ENCODE results near the gene OOSP4A. TPM values are rescaled to one million over a fixed set of nuclear protein-coding genes. Genes with fewer than 3 reads are reported as not detected.

OOSP4A gene
- total RNA-seq, 1 donor from 2014 or later = not detected

- no peaks in the 10 kb centered on the region for H3K79me2 ChIP-seq (ENCODE audit: insufficient read depth, low read length)
- H4K20me1 ChIP-seq (ENCODE audit: insufficient read depth, low read length) = no peaks in the 10 kb centered on the region
- Mint-ChIP-seq H3K4me3 (ENCODE audit: unreplicated experiment) (no peak overlapping the region), H3K4me1 (ENCODE audit: low read depth, unreplicated experiment) (no peaks in the 10 kb centered on the region), H3K27me3 (ENCODE audit: low read depth, unreplicated experiment) (no peaks in the 10 kb centered on the region), H3K9me3 (ENCODE audit: unreplicated experiment) (peaks cover 6% of the 10 kb centered on the region), H3K27ac (ENCODE audit: unreplicated experiment) (no peak overlapping the region), H3K36me3 (ENCODE audit: low read depth, unreplicated experiment) (no peaks in the 10 kb centered on the region)
- no peak overlapping the region for H3K4me2 ChIP-seq (ENCODE audit: low read length)
- H3K36me3 ChIP-seq (ENCODE audit: insufficient read depth, low read length) = no peaks in the 10 kb centered on the region
- no peaks in the 10 kb centered on the region for H3K27me3 ChIP-seq (ENCODE audit: insufficient read depth, low read length)
- DNase-seq (ENCODE audit: low read depth) (no peak), FAIRE-seq (no peak)
- no peak overlapping the region for H3K4me3 ChIP-seq (ENCODE audit: insufficient read depth, low read depth, low read length)
- H2AFZ ChIP-seq (ENCODE audit: low read depth, low read length) = no peak overlapping the region
- H3K4me1 ChIP-seq (ENCODE audit: insufficient read depth, low read length) = no peaks in the 10 kb centered on the region
- no peak for TF ChIP-seq CTCF (IDR thresholded peaks at IDR 0.05; ENCODE audit: insufficient read depth, low read depth, low read length)
- no peak for TF ChIP-seq EZH2 (IDR thresholded peaks at IDR 0.05; ENCODE audit: insufficient read depth, low read length)
- H3K27ac ChIP-seq (ENCODE audit: low read depth, low read length) = no peak overlapping the region
- H3K9ac ChIP-seq (ENCODE audit: low read length) = no peak overlapping the region
- H3K9me3 ChIP-seq (ENCODE audit: insufficient read depth, low read depth, low read length) = no peaks in the 10 kb centered on the region
Measured at GRCh38 chr11:59992425-59992824, 28.6 kb downstream of the OOSP4A start.

- Histone ChIP-seq H3K27me3 (ENCODE audit: insufficient read depth, low read length) (no peaks in the 10 kb centered on the region), H3K79me2 (ENCODE audit: insufficient read depth, low read length) (no peaks in the 10 kb centered on the region), H3K9ac (ENCODE audit: low read length) (no peak overlapping the region), H3K4me3 (ENCODE audit: insufficient read depth, low read depth, low read length) (no peak overlapping the region), H4K20me1 (ENCODE audit: insufficient read depth, low read length) (no peaks in the 10 kb centered on the region), H3K4me2 (ENCODE audit: low read length) (no peak overlapping the region), H2AFZ (ENCODE audit: low read depth, low read length) (no peak overlapping the region), H3K27ac (ENCODE audit: low read depth, low read length) (no peak overlapping the region), H3K9me3 (ENCODE audit: insufficient read depth, low read depth, low read length) (no peaks in the 10 kb centered on the region), H3K36me3 (ENCODE audit: insufficient read depth, low read length) (no peaks in the 10 kb centered on the region), H3K4me1 (ENCODE audit: insufficient read depth, low read length) (no peaks in the 10 kb centered on the region)
- Mint-ChIP-seq H3K9me3 (ENCODE audit: unreplicated experiment) (peaks cover 4% of the 10 kb centered on the region), H3K36me3 (ENCODE audit: low read depth, unreplicated experiment) (no peaks in the 10 kb centered on the region), H3K27ac (ENCODE audit: unreplicated experiment) (no peak overlapping the region), H3K27me3 (ENCODE audit: low read depth, unreplicated experiment) (no peaks in the 10 kb centered on the region), H3K4me3 (ENCODE audit: unreplicated experiment) (no peak overlapping the region), H3K4me1 (ENCODE audit: low read depth, unreplicated experiment) (no peaks in the 10 kb centered on the region)
- FAIRE-seq = no peak
- TF ChIP-seq CTCF (IDR thresholded peaks at IDR 0.05; ENCODE audit: insufficient read depth, low read depth, low read length) = no peak
- TF ChIP-seq EZH2 (IDR thresholded peaks at IDR 0.05; ENCODE audit: insufficient read depth, low read length) = no peak
- no peak for DNase-seq (ENCODE audit: low read depth)
Measured at GRCh38 chr11:59997800-59998199, 34.0 kb downstream of the OOSP4A start.

GRCh38 chr11:59999691-60000090 is 35.9 kb downstream of the OOSP4A start:
- Histone ChIP-seq H3K36me3 (ENCODE audit: insufficient read depth, low read length) (no peaks in the 10 kb centered on the region), H3K4me3 (ENCODE audit: insufficient read depth, low read depth, low read length) (no peak overlapping the region), H3K27ac (ENCODE audit: low read depth, low read length) (no peak overlapping the region), H3K4me2 (ENCODE audit: low read length) (no peak overlapping the region), H3K9ac (ENCODE audit: low read length) (no peak overlapping the region), H3K9me3 (ENCODE audit: insufficient read depth, low read depth, low read length) (no peaks in the 10 kb centered on the region), H2AFZ (ENCODE audit: low read depth, low read length) (no peak overlapping the region), H3K4me1 (ENCODE audit: insufficient read depth, low read length) (no peaks in the 10 kb centered on the region), H3K27me3 (ENCODE audit: insufficient read depth, low read length) (no peaks in the 10 kb centered on the region), H4K20me1 (ENCODE audit: insufficient read depth, low read length) (no peaks in the 10 kb centered on the region), H3K79me2 (ENCODE audit: insufficient read depth, low read length) (no peaks in the 10 kb centered on the region)
- peaks cover 3% of the 10 kb centered on the region for H3K9me3 Mint-ChIP-seq (ENCODE audit: unreplicated experiment)
- no peaks in the 10 kb centered on the region for H3K36me3 Mint-ChIP-seq (ENCODE audit: low read depth, unreplicated experiment)
- no peak for DNase-seq (ENCODE audit: low read depth)
- no peak for TF ChIP-seq EZH2 (IDR thresholded peaks at IDR 0.05; ENCODE audit: insufficient read depth, low read length)
- TF ChIP-seq CTCF (IDR thresholded peaks at IDR 0.05; ENCODE audit: insufficient read depth, low read depth, low read length) = no peak
- no peak overlapping the region for H3K27ac Mint-ChIP-seq (ENCODE audit: unreplicated experiment)
- H3K4me1 Mint-ChIP-seq (ENCODE audit: low read depth, unreplicated experiment) = no peaks in the 10 kb centered on the region
- no peaks in the 10 kb centered on the region for H3K27me3 Mint-ChIP-seq (ENCODE audit: low read depth, unreplicated experiment)
- FAIRE-seq = no peak
- H3K4me3 Mint-ChIP-seq (ENCODE audit: unreplicated experiment) = no peak overlapping the region

Measured in astrocyte (in vitro differentiated cells and primary cell).